Esophagus squamous epithelium (tissue), 5 donors: ENCODE results near the gene DIDO1. TPM values are rescaled to one million over a fixed set of nuclear protein-coding genes. Genes with fewer than 3 reads are reported as not detected.

Experiments
- DNase-seq: peaks from one replicate; lab custom pipeline; 2025; lab: John Stamatoyannopoulos, UW
- H3K27ac ChIP-seq, 4 donors: fragments of 200-600 bp; sonication (generic); one replicate each; pipeline ENCODE4 v1.5.1; 2016 to 2019; ENCODE audit warnings: mild to moderate bottlenecking in 1 of 4
- H3K27me3 ChIP-seq, 4 donors: fragments of 200-600 bp; sonication (generic); 1 replicate in 3 of 4; 2 replicates in 1 of 4; pipeline versions ENCODE4 v1.5.1 to v1.6.0; 2017 to 2021; ENCODE audit warnings: antibody characterized with exemption in 1 of 4
- H3K36me3 ChIP-seq, 3 donors: fragments of 200-600 bp; sonication (generic); one replicate each; pipeline ENCODE4 v1.5.1; 2016 to 2019
- H3K4me1 ChIP-seq, 3 donors: fragments of 200-600 bp; sonication (generic); one replicate each; pipeline ENCODE4 v1.5.1; 2017 to 2019
- H3K4me3 ChIP-seq, 4 donors: fragments of 200-600 bp; sonication (generic); 1 replicate in 3 of 4; 2 replicates in 1 of 4; pipeline ENCODE4 v1.5.1; 2016 to 2019; ENCODE audit warnings: mild to moderate bottlenecking in 2 of 4, moderate library complexity in 1 of 4
- H3K9me3 ChIP-seq, 3 donors: fragments of 200-600 bp; sonication (generic); one replicate each; pipeline ENCODE4 v1.5.1; 2016 to 2019
- CTCF ChIP-seq, 6 experiments: fragments of 450-650 bp in 4 of 6; fragments of 200-600 bp in 2 of 6; sonication (generic) in 2 of 6; IDR thresholded peaks; one replicate each; pipeline ENCODE4 v1.5.1; 2016 to 2019; ENCODE audit warnings: antibody characterized with exemption in 6 of 6, mild to moderate bottlenecking in 4 of 6, moderate library complexity in 4 of 6
- POLR2A ChIP-seq, 4 donors: fragments of 450-650 bp; IDR thresholded peaks; one replicate each; pipeline ENCODE4 v1.6.1; 2017; ENCODE audit warnings: antibody characterized with exemption in 4 of 4, mild to moderate bottlenecking in 4 of 4, moderate library complexity in 3 of 4
- WGBS, 2 donors: methylation state at CpG; one replicate each; pipeline ENCODE4 v1.1.5; 2018; 5-methylcytosine and 5-hydroxymethylcytosine counted together
- intact Hi-C: fragments of 100-400 bp; cut with DNase I; formaldehyde crosslinking; loops from one replicate; pipeline ENCODE4 v1.15.0; 2022
- total RNA-seq, 4 donors: library from RNA; depleted of rRNA; stranded (reverse); fragments of >200 nt; gene quantifications; one replicate each; pipeline ENCODE4 v1.1.0, GENCODE V29; 2016
- donor health status: DM: yes; HTN: yes; CAD: no.

Gene DIDO1
- total RNA-seq, 4 donors from 2014 or later, result 27.6 to 57.8 (median 36.7) TPM

- no peak for TF ChIP-seq CTCF (IDR thresholded peaks at IDR 0.05)
- peaks cover 0 to 43% (median 22%) of the 10 kb centered on the region in 3 donors for H3K4me1 ChIP-seq
- peaks cover 13 to 62% (median 23%) of the 10 kb centered on the region in 3 donors for H3K36me3 ChIP-seq
- DNase-seq, result no peak
- 88 to 98% methylated on average over 8 to 9 of the region's 16 CpGs for WGBS, 2 donors
- H3K4me3 ChIP-seq, result no peak overlapping the region
- intact Hi-C loops, result loop anchor here (10.0 kb wide), 1 partner anchor 108 kb away; the partner anchor contains the start of gene BHLHE23
- no peak overlapping the region for H3K27ac ChIP-seq
- no peaks in the 10 kb centered on the region for H3K27me3 ChIP-seq
- H3K9me3 ChIP-seq, result no peaks in the 10 kb centered on the region
Observed at GRCh38 chr20:62896526-62896925, 29.8 kb downstream of the DIDO1 start.

GRCh38 chr20:62895539-62895938 lies 30.8 kb downstream of the DIDO1 start:
- Histone ChIP-seq H3K27me3 (no peaks in the 10 kb centered on the region), H3K4me1 (peaks cover 0 to 33% (median 21%) of the 10 kb centered on the region in 3 donors), H3K27ac (no peak overlapping the region), H3K4me3 (no peak overlapping the region), H3K36me3 (peaks cover 21 to 64% (median 32%) of the 10 kb centered on the region in 3 donors), H3K9me3 (no peaks in the 10 kb centered on the region)
- TF ChIP-seq CTCF (IDR thresholded peaks at IDR 0.05) (no peak), POLR2A (IDR thresholded peaks at IDR 0.05) (no peak)
- no peak for DNase-seq
- 82 to 90% methylated on average over 8 of the region's 9 CpGs for WGBS, 2 donors
- intact Hi-C loops, result loop anchor here (10.0 kb wide), 1 partner anchor 109 kb away; the partner anchor contains the start of gene BHLHE23

GRCh38 chr20:62894261-62894660 lies 32.0 kb downstream of the DIDO1 start:
- intact Hi-C loops, result loop anchor here (10.0 kb wide), 1 partner anchor 111 kb away; the partner anchor contains the start of gene BHLHE23
- no peak for DNase-seq
- H3K27ac ChIP-seq, result no peak overlapping the region
- 84 to 89% methylated on average over 13 to 14 of the region's 14 CpGs for WGBS, 2 donors
- no peaks in the 10 kb centered on the region for H3K9me3 ChIP-seq
- H3K36me3 ChIP-seq, result peaks cover 34 to 77% (median 42%) of the 10 kb centered on the region in 3 donors
- no peak for TF ChIP-seq POLR2A (IDR thresholded peaks at IDR 0.05)
- no peak for TF ChIP-seq CTCF (IDR thresholded peaks at IDR 0.05)
- H3K4me1 ChIP-seq, result peaks cover 0 to 20% (median 8%) of the 10 kb centered on the region in 3 donors
- no peak overlapping the region for H3K4me3 ChIP-seq
- H3K27me3 ChIP-seq, result no peaks in the 10 kb centered on the region

- peaks cover 0 to 15% (median 2%) of the 10 kb centered on the region in 3 donors for H3K4me1 ChIP-seq
- H3K9me3 ChIP-seq, result no peaks in the 10 kb centered on the region
- peaks cover 40 to 83% (median 47%) of the 10 kb centered on the region in 3 donors for H3K36me3 ChIP-seq
- no peaks in the 10 kb centered on the region for H3K27me3 ChIP-seq
- intact Hi-C loops, result loop anchor here (10.0 kb wide), 1 partner anchor 111 kb away; the partner anchor contains the start of gene BHLHE23
- 96 to 98% methylated on average over 12 to 13 of the region's 14 CpGs for WGBS, 2 donors
- no peak for DNase-seq
- no peak overlapping the region for H3K4me3 ChIP-seq
- TF ChIP-seq CTCF (IDR thresholded peaks at IDR 0.05), result no peak
- no peak for TF ChIP-seq POLR2A (IDR thresholded peaks at IDR 0.05)
- no peak overlapping the region for H3K27ac ChIP-seq
Observed at GRCh38 chr20:62893700-62894099, 32.6 kb downstream of the DIDO1 start.
